KMS-11 (cell line): Measurements from ENCODE around the gene C11orf98.

Source experiments
- H2AFZ ChIP-seq: fragments of 200-600 bp; sonication (generic); 2 replicates; pipeline ENCODE4 v1.6.1; 2016; ENCODE audit warnings: antibody characterized with exemption, mixed run types, low read depth
- H3K27ac ChIP-seq: fragments of 200-600 bp; sonication (generic); 2 replicates; pipeline ENCODE4 v1.6.1; 2016; ENCODE audit warnings: mild to moderate bottlenecking, mixed run types
- H3K27me3 ChIP-seq: fragments of 200-600 bp; sonication (generic); 2 replicates; pipeline ENCODE4 v1.6.1; 2017; ENCODE audit warnings: mild to moderate bottlenecking, low read depth, mixed run types, moderate library complexity; ENCODE audit not compliant: insufficient read depth
- H3K36me3 ChIP-seq: fragments of 200-600 bp; sonication (generic); 2 replicates; pipeline ENCODE4 v1.6.1; 2017; ENCODE audit warnings: mild to moderate bottlenecking, mixed run types; ENCODE audit not compliant: insufficient read depth
- H3K4me1 ChIP-seq: fragments of 200-600 bp; sonication (generic); 2 replicates; pipeline ENCODE4 v1.6.1; 2016; ENCODE audit warnings: mild to moderate bottlenecking, low read depth, mixed run types; ENCODE audit not compliant: poor library complexity, severe bottlenecking
- H3K4me2 ChIP-seq: fragments of 200-600 bp; sonication (generic); 2 replicates; pipeline ENCODE4 v1.7.0; 2016; ENCODE audit warnings: mild to moderate bottlenecking, mixed run types
- H3K4me3 ChIP-seq: fragments of 200-600 bp; sonication (generic); IDR thresholded peaks from 2 replicates; pipeline ENCODE4 v1.6.1; 2017; ENCODE audit warnings: low read depth, low read length, mixed read lengths; ENCODE audit not compliant: insufficient read depth
- H3K79me2 ChIP-seq: fragments of 200-600 bp; sonication (generic); 2 replicates; pipeline ENCODE4 v1.6.1; 2016; ENCODE audit warnings: low read depth, mixed run types; ENCODE audit not compliant: insufficient read depth
- H3K9ac ChIP-seq: fragments of 200-600 bp; sonication (generic); 2 replicates; pipeline ENCODE4 v1.6.1; 2016; ENCODE audit warnings: mild to moderate bottlenecking, mixed run types
- H4K20me1 ChIP-seq: fragments of 200-600 bp; sonication (generic); 2 replicates; pipeline ENCODE4 v1.6.1; 2016; ENCODE audit warnings: mild to moderate bottlenecking, mixed run types; ENCODE audit not compliant: insufficient read depth
- CTCF ChIP-seq: fragments of 200-600 bp; sonication (generic); conservative IDR thresholded peaks from 2 replicates; pipeline ENCODE4 v1.6.1; 2017; ENCODE audit warnings: low read depth, mild to moderate bottlenecking, antibody characterized with exemption, low read length, moderate library complexity, mixed read lengths

The C11orf98 gene

GRCh38 chr11:62649486-62649885 is 15.5 kb downstream of the C11orf98 start:
- no peak for TF ChIP-seq CTCF
- Histone ChIP-seq H3K27me3 (no peaks in the 10 kb centered on the region), H3K4me3 (no peak overlapping the region), H3K4me1 (peaks cover 40% of the 10 kb centered on the region), H3K79me2 (peaks cover 48% of the 10 kb centered on the region), H3K9ac (no peak overlapping the region), H3K27ac (no peak overlapping the region), H3K36me3 (no peaks in the 10 kb centered on the region), H3K4me2 (no peak overlapping the region), H4K20me1 (no peaks in the 10 kb centered on the region), H2AFZ (no peak overlapping the region)

GRCh38 chr11:62648967-62649364 is 16.0 kb downstream of the C11orf98 start:
- Histone ChIP-seq H3K27me3 (no peaks in the 10 kb centered on the region), H3K4me1 (peaks cover 43% of the 10 kb centered on the region), H4K20me1 (no peaks in the 10 kb centered on the region), H3K4me3 (no peak overlapping the region), H3K27ac (no peak overlapping the region), H2AFZ (no peak overlapping the region), H3K4me2 (no peak overlapping the region), H3K9ac (no peak overlapping the region), H3K79me2 (peaks cover 53% of the 10 kb centered on the region), H3K36me3 (no peaks in the 10 kb centered on the region)
- TF ChIP-seq CTCF: no peak

GRCh38 chr11:62648185-62648966 is 16.6 kb downstream of the C11orf98 start:
- Histone ChIP-seq H2AFZ (no peak overlapping the region), H3K27ac (no peak overlapping the region), H3K4me1 (peaks cover 42% of the 10 kb centered on the region), H3K4me3 (no peak overlapping the region), H3K36me3 (no peaks in the 10 kb centered on the region), H3K79me2 (peaks cover 59% of the 10 kb centered on the region), H3K9ac (no peak overlapping the region), H4K20me1 (no peaks in the 10 kb centered on the region), H3K4me2 (no peak overlapping the region), H3K27me3 (no peaks in the 10 kb centered on the region)
- no peak for TF ChIP-seq CTCF

DNA sequence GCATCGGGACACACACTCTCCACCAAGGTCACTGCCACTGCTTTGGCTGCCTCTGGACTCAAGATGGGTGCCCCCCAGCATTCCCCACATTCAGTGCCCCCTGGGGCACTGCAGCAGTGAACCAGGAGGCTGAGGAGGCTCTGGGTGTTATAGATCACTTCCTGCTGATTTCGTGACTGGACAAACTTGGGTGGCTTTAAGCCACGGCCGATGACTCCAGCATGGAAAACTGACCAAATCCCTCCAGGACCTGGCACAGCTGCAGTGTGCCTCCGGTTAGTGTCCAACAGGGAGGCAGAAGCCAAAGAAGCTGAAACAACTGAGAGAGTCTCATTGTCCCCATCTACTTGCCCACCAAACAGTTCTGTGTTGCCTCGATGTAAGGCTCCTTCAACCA is 17.4 kb downstream of the C11orf98 start:
- H3K79me2 ChIP-seq: peaks cover 62% of the 10 kb centered on the region
- H3K4me1 ChIP-seq: peaks cover 47% of the 10 kb centered on the region
- H4K20me1 ChIP-seq: no peaks in the 10 kb centered on the region
- no peak overlapping the region for H3K4me2 ChIP-seq
- no peak for TF ChIP-seq CTCF
- no peak overlapping the region for H2AFZ ChIP-seq
- H3K9ac ChIP-seq: no peak overlapping the region
- no peak overlapping the region for H3K27ac ChIP-seq
- peaks cover 5% of the 10 kb centered on the region; the same call in 1 of the 2 replicates for H3K36me3 ChIP-seq
- H3K27me3 ChIP-seq: no peaks in the 10 kb centered on the region
- H3K4me3 ChIP-seq: no peak overlapping the region
